Astrocyte (in vitro differentiated cells and primary cell): ENCODE results near the gene RASGRF2. TPM values are rescaled to one million over a fixed set of nuclear protein-coding genes. Genes with fewer than 3 reads are reported as not detected.

ENCODE experiments used
- DNase-seq: peaks from one replicate; pipeline ENCODE4 v3.0.0-alpha.2; 2010; ENCODE audit warnings: low read depth
- FAIRE-seq: peaks from 2 replicates; lab custom pipeline; 2011; peaks lifted over from hg19 to GRCh38; lab: Jason Lieb, UNC
- H2AFZ ChIP-seq: 2 replicates; pipeline ENCODE4 v1.6.0; 2012; ENCODE audit warnings: low read depth, low read length, inconsistent platforms
- H3K27ac ChIP-seq: 2 replicates; pipeline ENCODE4 v1.5.1; 2011; ENCODE audit warnings: low read depth, low read length, inconsistent platforms
- H3K27me3 ChIP-seq: 2 replicates; pipeline ENCODE4 v1.6.0; 2011; ENCODE audit warnings: low read length, inconsistent platforms; ENCODE audit not compliant: insufficient read depth
- H3K36me3 ChIP-seq: 2 replicates; pipeline ENCODE4 v1.5.1; 2011; ENCODE audit warnings: low read length, inconsistent platforms; ENCODE audit not compliant: insufficient read depth
- H3K4me1 ChIP-seq: 2 replicates; pipeline ENCODE4 v1.5.1; 2011; ENCODE audit warnings: low read length, inconsistent platforms; ENCODE audit not compliant: insufficient read depth
- H3K4me2 ChIP-seq: 2 replicates; pipeline ENCODE4 v1.6.0; 2012; ENCODE audit warnings: low read length, inconsistent platforms
- H3K4me3 ChIP-seq: 2 replicates; pipeline ENCODE4 v1.5.1; 2011; ENCODE audit warnings: low read depth, mild to moderate bottlenecking, low read length, inconsistent platforms; ENCODE audit not compliant: insufficient read depth
- H3K79me2 ChIP-seq: 2 replicates; pipeline ENCODE4 v1.6.0; 2012; ENCODE audit warnings: mild to moderate bottlenecking, low read length, inconsistent platforms; ENCODE audit not compliant: insufficient read depth
- H3K9ac ChIP-seq: 2 replicates; pipeline ENCODE4 v1.6.0; 2012; ENCODE audit warnings: mild to moderate bottlenecking, low read length, inconsistent platforms
- H3K9me3 ChIP-seq: 2 replicates; pipeline ENCODE4 v1.5.1; 2012; ENCODE audit warnings: low read depth, mild to moderate bottlenecking, low read length, inconsistent platforms; ENCODE audit not compliant: insufficient read depth
- H4K20me1 ChIP-seq: 2 replicates; pipeline ENCODE4 v1.6.0; 2012; ENCODE audit warnings: low read length, inconsistent platforms; ENCODE audit not compliant: insufficient read depth
- H3K27ac Mint-ChIP-seq: one replicate; pipeline ENCODE4 v1.8.0; 2021; ENCODE audit warnings: mild to moderate bottlenecking, mixed read lengths; ENCODE audit not compliant: unreplicated experiment
- H3K27me3 Mint-ChIP-seq: one replicate; pipeline ENCODE4 v1.8.0; 2021; ENCODE audit warnings: low read depth, mixed read lengths; ENCODE audit not compliant: unreplicated experiment
- H3K36me3 Mint-ChIP-seq: one replicate; pipeline ENCODE4 v1.8.0; 2021; ENCODE audit warnings: low read depth, mixed read lengths; ENCODE audit not compliant: unreplicated experiment
- H3K4me1 Mint-ChIP-seq: one replicate; pipeline ENCODE4 v1.8.0; 2021; ENCODE audit warnings: low read depth, mixed read lengths; ENCODE audit not compliant: unreplicated experiment
- H3K4me3 Mint-ChIP-seq: one replicate; pipeline ENCODE4 v1.8.0; 2021; ENCODE audit warnings: mild to moderate bottlenecking, moderate library complexity, mixed read lengths; ENCODE audit not compliant: unreplicated experiment
- H3K9me3 Mint-ChIP-seq: one replicate; pipeline ENCODE4 v1.8.0; 2021; ENCODE audit warnings: mild to moderate bottlenecking, mixed read lengths; ENCODE audit not compliant: unreplicated experiment
- EZH2 ChIP-seq: IDR thresholded peaks from 2 replicates; pipeline ENCODE4 v1.6.1; 2012; ENCODE audit warnings: mild to moderate bottlenecking, low read length, inconsistent platforms; ENCODE audit not compliant: insufficient read depth
- total RNA-seq: library from RNA; stranded (reverse); gene quantifications from 2 replicates; pipeline ENCODE4 v1.2.1, GENCODE V29; 2021
- TF ChIP-seq, protein P1 (sequence below): IDR thresholded peaks from 2 replicates; pipeline ENCODE4 v1.5.1; 2011; ENCODE audit warnings: low read depth, mild to moderate bottlenecking, inconsistent platforms, low read length, moderate library complexity; ENCODE audit not compliant: insufficient read depth

The RASGRF2 gene
- total RNA-seq, 1 donor from 2014 or later = 8.0 TPM

DNA sequence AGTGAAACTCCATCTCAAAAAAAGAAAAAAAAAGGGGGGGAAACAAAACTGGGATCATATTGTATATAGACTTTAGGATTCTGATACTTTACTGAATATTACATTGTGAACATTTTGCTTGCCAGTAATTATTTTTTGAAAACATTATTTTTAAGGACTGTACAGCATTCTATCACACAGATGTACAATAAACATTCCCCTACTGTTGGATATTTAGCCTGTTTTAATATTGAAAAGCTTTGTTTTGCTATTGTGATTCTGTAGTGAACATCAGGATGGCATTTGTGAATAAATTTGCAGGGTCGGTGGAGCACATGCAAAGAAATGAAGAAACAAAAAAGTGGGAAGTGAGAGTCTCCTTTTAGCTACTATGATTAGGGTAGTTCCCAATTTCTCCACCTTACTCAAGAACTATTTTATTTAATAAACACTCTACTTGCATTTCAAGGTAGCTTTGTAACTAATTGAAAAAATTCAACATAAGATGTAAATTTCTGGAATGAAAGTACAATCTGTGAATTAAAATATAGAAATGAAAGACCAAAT lies 18.7 kb downstream of the RASGRF2 start:
- no peak overlapping the region for H3K4me3 Mint-ChIP-seq
- H3K36me3 ChIP-seq = no peaks in the 10 kb centered on the region
- H3K4me2 ChIP-seq = no peak overlapping the region
- H3K27ac ChIP-seq = no peak overlapping the region
- no peaks in the 10 kb centered on the region for H3K27me3 ChIP-seq
- H3K36me3 Mint-ChIP-seq = peaks cover 2% of the 10 kb centered on the region
- no peak overlapping the region for H2AFZ ChIP-seq
- TF ChIP-seq, protein P1, sequence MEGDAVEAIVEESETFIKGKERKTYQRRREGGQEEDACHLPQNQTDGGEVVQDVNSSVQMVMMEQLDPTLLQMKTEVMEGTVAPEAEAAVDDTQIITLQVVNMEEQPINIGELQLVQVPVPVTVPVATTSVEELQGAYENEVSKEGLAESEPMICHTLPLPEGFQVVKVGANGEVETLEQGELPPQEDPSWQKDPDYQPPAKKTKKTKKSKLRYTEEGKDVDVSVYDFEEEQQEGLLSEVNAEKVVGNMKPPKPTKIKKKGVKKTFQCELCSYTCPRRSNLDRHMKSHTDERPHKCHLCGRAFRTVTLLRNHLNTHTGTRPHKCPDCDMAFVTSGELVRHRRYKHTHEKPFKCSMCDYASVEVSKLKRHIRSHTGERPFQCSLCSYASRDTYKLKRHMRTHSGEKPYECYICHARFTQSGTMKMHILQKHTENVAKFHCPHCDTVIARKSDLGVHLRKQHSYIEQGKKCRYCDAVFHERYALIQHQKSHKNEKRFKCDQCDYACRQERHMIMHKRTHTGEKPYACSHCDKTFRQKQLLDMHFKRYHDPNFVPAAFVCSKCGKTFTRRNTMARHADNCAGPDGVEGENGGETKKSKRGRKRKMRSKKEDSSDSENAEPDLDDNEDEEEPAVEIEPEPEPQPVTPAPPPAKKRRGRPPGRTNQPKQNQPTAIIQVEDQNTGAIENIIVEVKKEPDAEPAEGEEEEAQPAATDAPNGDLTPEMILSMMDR = no peak
- TF ChIP-seq EZH2 = no peak
- H3K9me3 ChIP-seq = no peaks in the 10 kb centered on the region
- no peak overlapping the region for H3K9ac ChIP-seq
- no peaks in the 10 kb centered on the region for H3K79me2 ChIP-seq
- H3K27me3 Mint-ChIP-seq = peaks cover 6% of the 10 kb centered on the region
- H3K4me3 ChIP-seq = no peak overlapping the region
- H3K4me1 ChIP-seq = no peaks in the 10 kb centered on the region
- no peak for DNase-seq
- peaks cover 6% of the 10 kb centered on the region for H4K20me1 ChIP-seq
- no peaks in the 10 kb centered on the region for H3K9me3 Mint-ChIP-seq
- peaks cover 3% of the 10 kb centered on the region for H3K4me1 Mint-ChIP-seq
- FAIRE-seq = no peak
- no peak overlapping the region for H3K27ac Mint-ChIP-seq

DNA sequence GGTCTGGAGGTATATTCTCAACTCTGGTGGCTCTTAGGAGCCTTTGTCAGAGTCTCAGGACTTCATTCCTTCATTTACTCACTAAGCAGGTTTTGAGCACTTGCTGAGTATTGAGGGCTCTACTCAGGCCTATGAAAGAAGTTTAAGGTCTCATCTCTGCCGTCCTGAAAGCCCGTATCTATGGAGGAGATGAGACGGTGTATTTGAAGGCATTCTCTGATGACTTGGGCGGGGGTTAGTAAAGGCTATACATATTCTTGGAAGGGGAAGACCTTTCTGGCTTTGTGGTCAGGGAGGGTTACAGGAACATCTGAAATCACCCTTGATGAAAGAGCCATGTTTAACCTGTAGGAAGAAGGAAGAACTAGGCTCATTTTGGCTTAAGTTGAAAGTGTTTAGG lies 21.9 kb downstream of the RASGRF2 start:
- Histone ChIP-seq H3K9ac (no peak overlapping the region), H3K36me3 (no peaks in the 10 kb centered on the region), H3K4me2 (no peak overlapping the region), H3K27me3 (no peaks in the 10 kb centered on the region), H4K20me1 (peaks cover 6% of the 10 kb centered on the region), H3K79me2 (no peaks in the 10 kb centered on the region), H2AFZ (no peak overlapping the region), H3K4me3 (no peak overlapping the region), H3K9me3 (no peaks in the 10 kb centered on the region), H3K4me1 (no peaks in the 10 kb centered on the region), H3K27ac (no peak overlapping the region)
- Mint-ChIP-seq H3K36me3 (peaks cover under 1% of the 10 kb centered on the region), H3K4me3 (no peak overlapping the region), H3K27ac (no peak overlapping the region), H3K4me1 (peaks cover 3% of the 10 kb centered on the region), H3K27me3 (peaks cover 7% of the 10 kb centered on the region), H3K9me3 (no peaks in the 10 kb centered on the region)
- DNase-seq = no peak
- FAIRE-seq = no peak
- no peak for TF ChIP-seq EZH2
- TF ChIP-seq, protein P1 = no peak

DNA sequence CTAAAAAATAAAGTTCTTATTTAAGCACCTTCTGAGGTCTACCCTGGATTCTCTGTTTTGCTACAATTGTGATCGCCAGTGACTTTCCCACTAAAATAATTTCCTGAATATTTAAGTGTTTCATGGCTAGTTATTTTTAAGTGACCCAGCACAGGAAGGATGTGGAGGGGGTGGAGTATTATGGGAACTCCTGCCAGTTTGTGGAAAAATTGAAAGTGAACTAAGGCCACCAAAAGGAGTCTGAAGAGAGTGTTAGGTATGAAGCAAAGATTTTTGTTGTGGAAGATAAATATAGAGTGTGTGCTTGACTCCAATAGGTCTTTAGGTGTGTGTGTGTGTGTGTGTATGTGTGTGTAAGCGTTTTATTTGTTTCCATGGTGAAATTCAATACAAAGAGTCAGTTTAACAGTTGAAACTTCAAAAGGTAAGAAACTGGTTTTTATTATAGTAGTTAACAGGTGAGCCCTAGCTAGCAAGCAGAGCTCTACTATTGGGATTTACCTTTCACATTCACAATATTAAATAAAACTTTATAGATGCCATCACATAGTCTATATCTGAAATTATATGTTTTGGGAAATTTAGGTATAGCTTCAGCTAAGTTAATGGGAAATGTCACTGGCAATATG lies 25.6 kb downstream of the RASGRF2 start:
- no peak overlapping the region for H3K4me3 Mint-ChIP-seq
- Histone ChIP-seq H3K79me2 (no peaks in the 10 kb centered on the region), H3K4me2 (no peak overlapping the region), H3K27me3 (no peaks in the 10 kb centered on the region), H4K20me1 (peaks cover 10% of the 10 kb centered on the region), H3K27ac (no peak overlapping the region), H3K9me3 (no peaks in the 10 kb centered on the region), H3K36me3 (no peaks in the 10 kb centered on the region), H3K4me1 (no peaks in the 10 kb centered on the region), H3K9ac (no peak overlapping the region), H2AFZ (no peak overlapping the region), H3K4me3 (no peak overlapping the region)
- peaks cover 10% of the 10 kb centered on the region for H3K4me1 Mint-ChIP-seq
- H3K27me3 Mint-ChIP-seq = peaks cover 7% of the 10 kb centered on the region
- FAIRE-seq (no peak), DNase-seq (no peak)
- H3K36me3 Mint-ChIP-seq = no peaks in the 10 kb centered on the region
- H3K27ac Mint-ChIP-seq = no peak overlapping the region
- H3K9me3 Mint-ChIP-seq = no peaks in the 10 kb centered on the region
- no peak for TF ChIP-seq EZH2
- TF ChIP-seq, protein P1 = no peak
